PFSK-1 (cell line): ENCODE results near the gene DNAJB11.

Experiments
- FOXP2 ChIP-seq: optimal IDR thresholded peaks from 2 replicates; pipeline ENCODE3; 2011; ENCODE audit warnings: borderline replicate concordance, control low read depth, inconsistent platforms; ENCODE audit not compliant: insufficient read depth; ENCODE audit errors: extremely low read length, extremely low read depth
- POLR2AphosphoS5 ChIP-seq: IDR thresholded peaks from 2 replicates; pipeline ENCODE4 v1.6.1; 2012; ENCODE audit warnings: low read depth, mild to moderate bottlenecking, control low read depth, low read length, moderate library complexity
- REST ChIP-seq, 2 experiments: IDR thresholded peaks; 2 replicates each; pipeline versions ENCODE4 v1.6.1 to v1.8.0; 2011 to 2012; ENCODE audit warnings: low read depth in 2 of 2, low read length in 2 of 2, control low read depth in 1 of 2, inconsistent platforms in 1 of 2, mild to moderate bottlenecking in 1 of 2, moderate library complexity in 1 of 2; ENCODE audit not compliant: insufficient read depth in 1 of 2
- SIN3A ChIP-seq: IDR thresholded peaks from 2 replicates; pipeline ENCODE4 v1.6.1; 2012; ENCODE audit warnings: mild to moderate bottlenecking, low read length, moderate library complexity, borderline replicate concordance; ENCODE audit not compliant: insufficient read depth
- TAF1 ChIP-seq: IDR thresholded peaks from 2 replicates; pipeline ENCODE4 v1.6.1; 2012; ENCODE audit warnings: low read length, control low read depth, borderline replicate concordance; ENCODE audit not compliant: insufficient read depth

Gene DNAJB11

DNA sequence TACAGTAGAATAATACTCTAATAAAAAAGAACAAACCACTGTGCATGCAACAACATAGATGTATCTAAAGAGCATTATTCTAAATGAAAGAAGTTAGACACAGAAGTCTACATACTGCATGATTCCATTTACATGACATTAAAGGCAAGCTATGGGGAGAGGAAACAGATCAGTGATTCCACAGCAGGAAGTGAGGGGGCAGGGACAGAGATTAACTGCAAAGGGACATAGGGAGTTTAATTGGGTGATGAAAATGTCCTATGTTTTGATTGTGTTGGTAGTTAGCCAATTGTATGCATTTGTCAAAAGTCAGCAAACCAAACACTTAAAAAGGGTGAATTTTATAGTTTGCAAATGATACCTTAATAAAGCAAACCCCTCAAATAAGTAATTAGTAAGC lies 40.1 kb upstream of the DNAJB11 start:
- TF ChIP-seq POLR2AphosphoS5, result no peak
- no peak for TF ChIP-seq TAF1
- no peak for TF ChIP-seq SIN3A
- no peak for TF ChIP-seq REST (IDR thresholded peaks at IDR 0.05; ENCODE audit: insufficient read depth in 1 of 2, low read depth in 2 of 2, low read length in 2 of 2)
- no peak for TF ChIP-seq FOXP2

DNA sequence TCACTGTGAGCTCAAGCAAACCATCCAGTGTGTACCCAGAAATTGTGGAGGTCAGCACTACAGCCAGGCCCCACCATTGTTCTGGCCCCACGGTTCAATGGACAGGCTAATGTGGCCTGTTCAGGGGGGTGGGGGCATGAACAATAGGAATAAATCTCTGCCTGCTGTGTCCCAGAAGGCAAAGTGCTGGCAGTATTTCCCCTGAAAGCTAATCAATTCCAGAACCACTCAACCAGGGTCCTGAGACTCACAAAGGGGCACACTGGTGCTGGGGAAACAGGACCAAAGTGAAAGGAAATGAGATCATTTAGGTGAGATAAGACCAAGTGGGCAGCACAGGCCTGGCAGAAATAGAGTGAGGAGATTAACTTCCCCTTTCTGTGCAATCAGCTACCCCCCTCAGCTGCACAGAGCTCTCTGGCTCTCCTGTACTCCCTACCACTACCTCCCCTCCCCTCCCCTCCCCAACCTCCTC lies 37.9 kb upstream of the DNAJB11 start:
- no peak for TF ChIP-seq TAF1

GRCh38 chr3:186534113-186534669 lies 36.3 kb upstream of the DNAJB11 start:
- TF ChIP-seq POLR2AphosphoS5 (no peak), TAF1 (no peak), REST (IDR thresholded peaks at IDR 0.05; ENCODE audit: insufficient read depth in 1 of 2, low read depth in 2 of 2, low read length in 2 of 2) (no peak), FOXP2 (no peak), SIN3A (no peak)

DNA sequence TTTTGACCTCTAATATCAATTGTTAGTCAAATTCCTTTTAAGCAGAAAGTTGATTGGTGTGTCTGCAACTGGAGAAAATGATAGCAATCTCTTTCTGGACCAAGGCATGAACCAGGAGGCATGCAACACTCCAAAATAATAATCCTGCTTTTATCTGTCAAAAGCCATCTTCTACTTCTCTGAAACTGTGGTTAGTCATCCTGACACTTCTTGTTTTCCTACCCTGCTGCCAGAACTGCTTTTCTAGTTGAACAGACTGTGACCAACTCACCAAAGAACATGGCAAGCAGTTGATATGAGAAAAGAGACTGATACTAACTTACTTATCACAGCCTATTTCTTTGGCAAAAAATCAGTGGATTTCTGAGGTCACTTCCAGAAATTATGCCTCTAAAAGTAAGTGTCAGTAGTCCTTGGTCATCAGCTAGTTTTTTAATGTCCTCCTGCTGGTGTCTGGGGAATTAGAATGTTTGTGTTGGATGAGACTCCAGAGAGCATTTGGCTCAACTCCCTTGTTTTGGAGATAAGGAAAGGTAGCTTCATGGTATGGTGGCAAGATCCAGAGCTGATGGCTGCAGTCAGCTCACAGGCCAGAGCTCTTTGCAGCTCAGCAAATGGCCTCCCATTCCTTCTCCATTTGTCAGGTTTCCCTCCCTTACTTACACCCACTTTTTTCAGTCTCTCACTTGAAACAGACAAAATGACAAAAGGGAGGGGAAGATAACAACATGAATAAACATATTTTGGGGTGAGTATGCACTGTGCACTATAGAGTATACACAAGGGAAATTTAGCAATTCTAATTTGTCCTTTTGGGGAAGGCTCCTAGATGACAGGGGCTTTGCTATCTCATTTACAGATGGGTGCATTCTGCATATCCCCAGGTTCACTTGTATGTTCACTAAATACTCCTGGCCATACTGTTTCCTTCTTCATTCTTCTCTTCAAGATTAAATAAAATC lies 33.4 kb upstream of the DNAJB11 start:
- TF ChIP-seq FOXP2, result no peak

- TF ChIP-seq POLR2AphosphoS5, result no peak
- no peak for TF ChIP-seq SIN3A
- no peak for TF ChIP-seq FOXP2
- no peak for TF ChIP-seq REST (IDR thresholded peaks at IDR 0.05; ENCODE audit: insufficient read depth in 1 of 2, low read depth in 2 of 2, low read length in 2 of 2)
- TF ChIP-seq TAF1, result no peak
Observed at GRCh38 chr3:186538779-186539178, 31.7 kb upstream of the DNAJB11 start.

DNA sequence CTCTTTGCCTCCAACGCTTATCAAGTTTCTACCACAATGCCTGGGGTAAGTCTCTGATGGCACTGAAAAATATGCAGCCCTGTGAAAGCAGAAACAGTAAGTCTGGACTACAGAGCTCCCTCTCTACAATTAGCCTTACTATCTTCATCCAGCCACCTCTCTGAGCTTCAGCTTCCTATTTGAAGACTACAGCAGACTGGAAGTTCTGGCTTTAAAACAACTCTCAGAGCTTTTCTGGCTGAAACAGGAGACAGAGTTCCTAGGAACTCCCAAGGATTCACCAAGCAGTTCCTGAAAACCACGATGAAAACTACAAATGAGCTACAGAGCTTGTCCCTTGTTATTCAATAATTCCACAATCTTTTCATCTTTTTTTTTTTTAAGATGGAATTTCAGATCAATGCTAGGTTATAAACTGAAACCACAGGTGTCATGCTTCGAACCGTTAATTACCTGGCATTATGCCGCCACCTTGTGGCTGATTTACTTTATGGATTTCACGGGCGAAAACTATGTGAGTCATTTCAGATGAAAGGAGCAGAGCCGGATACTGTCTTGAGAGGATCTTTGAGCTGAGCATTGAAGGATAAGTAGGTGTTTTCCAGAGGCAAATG lies 30.2 kb upstream of the DNAJB11 start:
- no peak for TF ChIP-seq FOXP2
